ENCODE results near the gene FOLR1.

FOLR1 gene

GRCh38 chr11:72243173-72244059 lies 51.5 kb downstream of the FOLR1 start:
- DNase-seq (ENCODE audit: low read depth): no peak
- no peak for TF ChIP-seq POLR2A (IDR thresholded peaks at IDR 0.05; ENCODE audit: extremely low read depth, insufficient read length)
- no peak for TF ChIP-seq MYC (IDR thresholded peaks at IDR 0.05; ENCODE audit: low read depth, low read length)
- TF ChIP-seq MAX (IDR thresholded peaks at IDR 0.05; ENCODE audit: low read depth, low read length): no peak
- TF ChIP-seq CTCF (IDR thresholded peaks at IDR 0.05; ENCODE audit: low read depth, low read length): no peak
- H3K4me3 ChIP-seq (ENCODE audit: low read depth, low read length): no peak overlapping the region

GRCh38 chr11:72244060-72244360 lies 52.1 kb downstream of the FOLR1 start, which contains the start of gene PHOX2A:
Gene PHOX2A (minus strand): TSS chr11:72244176. CDS start chr11:72244004, 172 bp downstream.
- H3K4me3 ChIP-seq (ENCODE audit: low read depth, low read length): no peak within 1 kb of the TSS
- DNase-seq (ENCODE audit: low read depth): no peak
- TF ChIP-seq CTCF (IDR thresholded peaks at IDR 0.05; ENCODE audit: low read depth, low read length): no peak

- H3K4me3 ChIP-seq (ENCODE audit: low read depth, low read length): no peak overlapping the region
- no peak for DNase-seq (ENCODE audit: low read depth)
- TF ChIP-seq MYC (IDR thresholded peaks at IDR 0.05; ENCODE audit: low read depth, low read length) (no peak), MAX (IDR thresholded peaks at IDR 0.05; ENCODE audit: low read depth, low read length) (no peak), CTCF (IDR thresholded peaks at IDR 0.05; ENCODE audit: low read depth, low read length) (no peak), POLR2A (IDR thresholded peaks at IDR 0.05; ENCODE audit: extremely low read depth, insufficient read length) (no peak)
Observed at GRCh38 chr11:72244361-72245262, 52.7 kb downstream of the FOLR1 start.

GRCh38 chr11:72245263-72245816 lies 53.4 kb downstream of the FOLR1 start:
- DNase-seq (ENCODE audit: low read depth): no peak
- TF ChIP-seq MYC (IDR thresholded peaks at IDR 0.05; ENCODE audit: low read depth, low read length) (no peak), CTCF (IDR thresholded peaks at IDR 0.05; ENCODE audit: low read depth, low read length) (no peak), MAX (IDR thresholded peaks at IDR 0.05; ENCODE audit: low read depth, low read length) (no peak), POLR2A (IDR thresholded peaks at IDR 0.05; ENCODE audit: extremely low read depth, insufficient read length) (no peak)
- H3K4me3 ChIP-seq (ENCODE audit: low read depth, low read length): no peak overlapping the region

Data from NB4 (cell line).